MV-4-11 (cell line): Measurements from ENCODE around the gene CLCN7.

Source experiments
- DNase-seq: peaks from one replicate; lab custom pipeline; 2025; lab: John Stamatoyannopoulos, UW

CLCN7 gene

GRCh38 chr16:1502092-1503004 lies 27.5 kb upstream of the CLCN7 start:
- no peak for DNase-seq

GRCh38 chr16:1501630-1502029 lies 26.8 kb upstream of the CLCN7 start:
- no peak for DNase-seq

- DNase-seq, result no peak
These were observed 25.8 kb upstream of the CLCN7 start for GRCh38 chr16:1500465-1501150.

GRCh38 chr16:1499756-1500464 lies 25.1 kb upstream of the CLCN7 start:
- no peak for DNase-seq

GRCh38 chr16:1498899-1499676 lies 24.3 kb upstream of the CLCN7 start:
- DNase-seq, result no peak

- DNase-seq, result no peak
These were observed 22.3 kb upstream of the CLCN7 start for GRCh38 chr16:1497014-1497598.

- DNase-seq, result no peak
These were observed 21.6 kb upstream of the CLCN7 start for GRCh38 chr16:1496464-1496863.

GRCh38 chr16:1495889-1496262 lies 21.0 kb upstream of the CLCN7 start:
- DNase-seq, result no peak

GRCh38 chr16:1495211-1495888 lies 20.5 kb upstream of the CLCN7 start:
- no peak for DNase-seq

- DNase-seq, result no peak
These were observed 19.9 kb upstream of the CLCN7 start for GRCh38 chr16:1494711-1495110.

- peak; percentile 23 for DNase-seq
These were observed 19.4 kb upstream of the CLCN7 start for GRCh38 chr16:1494129-1494640.

- DNase-seq, result no peak
These were observed 18.9 kb upstream of the CLCN7 start for GRCh38 chr16:1493746-1494094.

GRCh38 chr16:1492923-1493745 lies 18.3 kb upstream of the CLCN7 start, which contains the start of gene TELO2:
Gene TELO2 (plus strand): TSS chr16:1493360. CDS start chr16:1494282, 922 bp downstream.
- DNase-seq, result peak; percentile 73

GRCh38 chr16:1492082-1492922 lies 17.5 kb upstream of the CLCN7 start:
- DNase-seq, result no peak

GRCh38 chr16:1491327-1491726 lies 16.5 kb upstream of the CLCN7 start:
- DNase-seq, result no peak

GRCh38 chr16:1489077-1489476 lies 14.2 kb upstream of the CLCN7 start:
- DNase-seq, result no peak

GRCh38 chr16:1488619-1489018 lies 13.8 kb upstream of the CLCN7 start, which contains the start of gene PTX4:
Gene PTX4 (minus strand): TSS chr16:1488944. CDS start chr16:1488909, 35 bp downstream.
- no peak for DNase-seq

- DNase-seq, result no peak
These were observed 13.3 kb upstream of the CLCN7 start for GRCh38 chr16:1488054-1488601.
